ENCODE data around the gene ZNF276.

The ZNF276 gene

DNA sequence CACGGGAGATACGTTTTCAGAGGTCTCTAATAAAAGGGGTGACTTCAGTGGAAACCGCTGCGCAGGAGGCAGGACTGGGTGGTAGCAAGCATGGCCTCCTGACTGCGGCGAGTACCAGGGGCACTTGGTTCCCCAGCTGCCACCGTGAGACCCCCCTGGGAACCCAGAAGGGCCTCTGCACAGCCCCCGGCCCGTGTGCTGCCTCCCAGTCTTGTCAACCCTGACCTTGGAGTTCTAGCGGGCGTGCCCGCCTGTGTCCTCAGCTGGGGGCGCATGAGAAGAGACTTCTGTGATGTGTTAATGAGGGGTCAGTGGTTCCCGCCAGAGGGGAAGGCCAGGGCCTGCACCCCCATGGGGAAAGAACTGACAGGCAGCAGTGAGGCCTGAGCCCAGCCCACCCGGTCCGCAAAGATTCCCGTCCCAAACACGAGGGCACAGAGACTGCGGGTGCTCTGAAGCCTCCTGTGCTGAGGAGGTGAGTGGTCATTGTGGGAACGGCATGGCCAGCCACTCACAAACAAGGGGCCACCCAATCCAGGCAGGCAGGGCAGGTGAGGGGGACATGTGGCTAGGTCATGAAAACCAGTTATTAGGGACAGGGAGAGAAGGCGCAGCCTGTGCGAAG, 9.4 kb downstream of the ZNF276 start:
- ChIA-PET CTCF (no interaction called here), POLR2A (ENCODE audit: low non-redundant PET) (no interaction called here)
- H3K27ac ChIP-seq, result peak overlapping the region; percentile 42
- TF ChIP-seq, protein P1, sequence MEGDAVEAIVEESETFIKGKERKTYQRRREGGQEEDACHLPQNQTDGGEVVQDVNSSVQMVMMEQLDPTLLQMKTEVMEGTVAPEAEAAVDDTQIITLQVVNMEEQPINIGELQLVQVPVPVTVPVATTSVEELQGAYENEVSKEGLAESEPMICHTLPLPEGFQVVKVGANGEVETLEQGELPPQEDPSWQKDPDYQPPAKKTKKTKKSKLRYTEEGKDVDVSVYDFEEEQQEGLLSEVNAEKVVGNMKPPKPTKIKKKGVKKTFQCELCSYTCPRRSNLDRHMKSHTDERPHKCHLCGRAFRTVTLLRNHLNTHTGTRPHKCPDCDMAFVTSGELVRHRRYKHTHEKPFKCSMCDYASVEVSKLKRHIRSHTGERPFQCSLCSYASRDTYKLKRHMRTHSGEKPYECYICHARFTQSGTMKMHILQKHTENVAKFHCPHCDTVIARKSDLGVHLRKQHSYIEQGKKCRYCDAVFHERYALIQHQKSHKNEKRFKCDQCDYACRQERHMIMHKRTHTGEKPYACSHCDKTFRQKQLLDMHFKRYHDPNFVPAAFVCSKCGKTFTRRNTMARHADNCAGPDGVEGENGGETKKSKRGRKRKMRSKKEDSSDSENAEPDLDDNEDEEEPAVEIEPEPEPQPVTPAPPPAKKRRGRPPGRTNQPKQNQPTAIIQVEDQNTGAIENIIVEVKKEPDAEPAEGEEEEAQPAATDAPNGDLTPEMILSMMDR (conservative IDR thresholded peaks at IDR 0.05; ENCODE audit: low read depth), result no peak
- DNase-seq (ENCODE audit: low spot score), result no peak

DNA sequence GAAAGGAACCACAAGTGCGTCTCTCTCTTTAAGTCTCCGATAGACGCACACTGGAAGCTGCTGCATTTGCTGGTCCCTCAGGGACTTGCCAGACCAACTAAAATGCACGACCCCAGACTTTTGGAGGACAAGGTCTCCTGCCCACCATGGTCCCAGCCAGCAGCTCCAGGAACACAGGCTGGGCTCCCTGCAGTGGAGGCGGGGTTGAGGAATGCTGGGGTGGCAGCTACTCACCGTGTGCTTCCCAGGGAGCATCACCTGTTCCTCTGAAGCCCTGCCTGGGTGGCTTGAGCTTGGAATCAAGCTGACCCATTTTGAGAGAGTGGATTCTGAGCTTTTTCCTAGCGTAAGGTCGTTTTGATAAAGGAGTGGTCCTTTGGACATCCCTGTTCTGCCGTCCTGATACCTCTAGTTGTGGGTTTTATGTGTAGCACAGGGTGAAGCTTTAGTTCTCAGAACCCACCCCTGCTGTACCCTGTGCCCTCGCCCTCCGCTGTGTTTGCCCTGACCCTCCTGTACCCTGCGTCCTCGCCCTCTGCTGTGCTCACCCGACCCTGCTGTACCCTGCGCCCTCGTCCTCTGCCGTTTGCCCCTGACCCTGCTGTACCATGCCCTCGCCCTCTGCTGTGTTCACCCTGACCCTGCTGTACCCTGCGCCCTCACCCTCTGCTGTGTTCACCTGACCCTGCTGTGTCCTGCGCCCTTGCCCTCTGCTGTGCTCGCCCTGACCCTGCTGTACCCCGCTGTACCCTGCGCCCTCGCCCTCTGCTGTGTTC, 11.0 kb downstream of the ZNF276 start:
- TF ChIP-seq, protein P1 (conservative IDR thresholded peaks at IDR 0.05; ENCODE audit: low read depth), result no peak
- no peak for DNase-seq (ENCODE audit: low spot score)
- CTCF ChIA-PET, result no interaction called here
- peak overlapping the region; percentile 34 for H3K27ac ChIP-seq
- POLR2A ChIA-PET (ENCODE audit: low non-redundant PET), result interaction anchor here (0.5 kb wide), 1 partner anchor 18 kb away, joined by 4 read pairs; no protein-coding TSS in a partner anchor

DNA sequence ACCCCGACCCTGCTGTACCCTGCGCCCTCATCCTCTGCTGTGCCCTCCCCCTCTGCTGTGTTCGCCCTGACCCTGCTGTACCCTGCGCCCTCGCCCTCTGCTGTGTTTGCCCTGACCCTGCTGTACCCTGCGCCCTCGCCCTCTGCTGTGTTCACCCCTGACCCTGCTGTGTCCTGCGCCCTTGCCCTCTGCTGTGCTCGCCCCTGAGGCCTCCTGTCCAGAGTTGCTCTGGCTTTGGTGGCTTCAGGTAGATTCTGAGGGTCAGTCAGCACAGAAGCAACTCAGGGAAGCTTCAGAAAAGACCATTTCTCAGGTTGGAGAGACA, 11.5 kb downstream of the ZNF276 start:
- TF ChIP-seq, protein P1 (conservative IDR thresholded peaks at IDR 0.05; ENCODE audit: low read depth), result no peak
- peak overlapping the region; percentile 23 for H3K27ac ChIP-seq
- no peak for DNase-seq (ENCODE audit: low spot score)
- ChIA-PET POLR2A (ENCODE audit: low non-redundant PET) (no interaction called here), CTCF (no interaction called here)

DNA sequence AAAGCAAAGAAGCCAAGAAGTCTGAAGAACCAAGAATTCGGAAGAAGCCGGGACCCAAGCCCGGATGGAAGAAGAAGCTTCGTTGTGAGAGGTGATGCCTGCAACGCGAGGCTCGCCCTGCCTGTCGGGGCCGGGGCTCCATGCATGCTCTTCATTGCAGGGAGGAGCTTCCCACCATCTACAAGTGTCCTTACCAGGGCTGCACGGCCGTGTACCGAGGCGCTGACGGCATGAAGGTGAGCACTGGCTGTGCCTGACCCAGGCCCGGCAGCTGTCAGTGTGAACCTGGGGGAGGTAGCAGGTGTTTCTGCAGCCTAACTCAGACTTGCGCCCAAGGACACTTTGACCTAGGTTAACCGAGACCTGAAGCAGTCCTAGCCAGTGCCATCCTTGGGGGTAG, 12.0 kb downstream of the ZNF276 start:
- CTCF ChIA-PET, result no interaction called here
- peak overlapping the region; percentile 23 for H3K27ac ChIP-seq
- POLR2A ChIA-PET (ENCODE audit: low non-redundant PET), result no interaction called here
- DNase-seq (ENCODE audit: low spot score), result no peak
- TF ChIP-seq, protein P1 (conservative IDR thresholded peaks at IDR 0.05; ENCODE audit: low read depth), result no peak

DNA sequence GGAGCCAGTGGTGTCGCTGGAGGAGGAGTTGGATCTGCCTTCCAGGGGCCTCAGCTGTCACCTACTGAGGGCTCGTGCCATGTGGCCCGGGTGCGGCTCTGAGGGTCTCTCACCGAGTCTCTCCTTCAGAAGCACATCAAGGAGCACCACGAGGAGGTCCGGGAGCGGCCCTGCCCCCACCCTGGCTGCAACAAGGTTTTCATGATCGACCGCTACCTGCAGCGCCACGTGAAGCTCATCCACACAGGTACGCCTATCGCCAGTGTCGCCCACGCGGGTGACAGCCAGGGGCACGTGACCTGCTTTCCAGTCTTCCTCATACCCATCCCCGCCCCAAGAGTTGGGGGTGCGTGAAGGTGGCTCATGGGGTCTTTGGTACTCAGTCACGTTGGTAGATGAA, 12.5 kb downstream of the ZNF276 start:
- TF ChIP-seq, protein P1 (conservative IDR thresholded peaks at IDR 0.05; ENCODE audit: low read depth), result no peak
- ChIA-PET CTCF (no interaction called here), POLR2A (ENCODE audit: low non-redundant PET) (no interaction called here)
- DNase-seq (ENCODE audit: low spot score), result no peak
- peak overlapping the region; percentile 23; the same call in 1 of the 2 replicates for H3K27ac ChIP-seq

DNA sequence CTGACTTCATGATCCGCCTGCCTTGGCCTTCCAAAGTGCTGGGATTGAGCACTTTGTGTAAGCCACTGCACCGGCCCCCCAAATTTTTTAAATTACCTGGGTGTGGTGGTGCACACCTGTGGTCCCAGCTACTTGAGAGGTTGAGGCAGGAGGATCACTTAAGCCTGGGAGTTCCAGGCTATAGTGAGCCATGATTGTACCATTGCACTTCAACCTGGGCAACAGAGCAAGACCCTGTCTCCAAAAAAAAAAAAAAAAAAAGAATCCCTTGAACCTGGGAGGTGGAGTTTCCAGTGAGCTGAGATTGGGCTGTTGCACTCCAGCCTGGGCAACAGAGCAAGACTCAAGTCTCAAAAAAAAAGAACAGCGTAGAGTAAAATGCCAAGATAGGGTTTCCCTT, 15.2 kb downstream of the ZNF276 start:
- CTCF ChIA-PET, result interaction anchor here (1.3 kb wide), 1 partner anchor 31 kb away, joined by 7 read pairs; no protein-coding TSS in a partner anchor
- no peak overlapping the region for H3K27ac ChIP-seq
- DNase-seq (ENCODE audit: low spot score), result no peak
- TF ChIP-seq, protein P1 (conservative IDR thresholded peaks at IDR 0.05; ENCODE audit: low read depth), result no peak
- POLR2A ChIA-PET (ENCODE audit: low non-redundant PET), result no interaction called here
